HG03175 (cell line): ENCODE results near the gene RBAK.
"Not testable (repeated sequence)": the region's sequence is repeated elsewhere in the genome, so short reads cannot be mapped to it uniquely, and the experiment has no call there.

Source experiments
- ATAC-seq: cut with Tn5 transposase; IDR thresholded peaks from one replicate; pipeline ENCODE4 v1.9.1; 2021; ENCODE audit warnings: mild to moderate bottlenecking, moderate library complexity; ENCODE audit not compliant: unreplicated experiment

The RBAK gene

DNA sequence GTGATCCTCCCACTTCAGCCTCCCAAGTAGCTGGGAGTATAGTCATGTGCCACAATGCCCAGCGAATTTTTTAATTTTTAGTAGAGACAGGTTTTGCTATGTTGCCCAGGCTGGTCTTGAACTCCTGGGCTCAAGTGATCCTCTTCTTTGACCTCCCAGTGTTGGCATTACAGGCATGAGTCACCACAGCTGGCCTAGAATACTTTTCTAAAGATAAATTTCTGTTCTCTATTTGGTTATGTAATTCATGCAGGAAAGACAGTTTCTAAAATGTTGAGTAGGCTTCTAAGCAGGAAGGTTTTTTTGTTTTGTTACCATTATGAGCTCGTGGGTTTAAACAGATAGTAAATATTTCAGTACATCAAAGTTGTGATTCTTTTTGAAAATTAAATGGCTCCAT is 5.0 kb downstream of the RBAK start:
- ATAC-seq, result no peak

DNA sequence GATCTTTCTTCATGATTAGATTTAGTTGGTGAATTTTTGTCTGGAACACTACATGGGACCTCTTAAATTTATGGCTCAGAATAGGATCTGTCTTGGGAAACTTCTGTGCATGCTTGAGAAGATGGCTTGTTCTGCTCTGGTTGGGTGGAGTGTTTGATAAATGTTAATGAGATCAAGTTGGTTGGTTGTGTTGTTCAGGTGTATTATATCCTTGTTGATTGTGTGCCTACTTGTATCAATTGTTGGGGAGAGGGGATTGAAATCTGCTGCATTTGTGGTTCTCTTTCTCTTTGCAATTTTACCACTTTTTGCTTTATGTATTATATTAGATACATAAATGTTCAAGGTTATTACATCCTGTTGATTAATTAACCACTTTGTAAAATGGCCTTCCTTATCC is 6.1 kb downstream of the RBAK start:
- ATAC-seq, result not testable (repeated sequence)

- no peak for ATAC-seq
Measured at GRCh38 chr7:5053175-5053574, 7.5 kb downstream of the RBAK start.

DNA sequence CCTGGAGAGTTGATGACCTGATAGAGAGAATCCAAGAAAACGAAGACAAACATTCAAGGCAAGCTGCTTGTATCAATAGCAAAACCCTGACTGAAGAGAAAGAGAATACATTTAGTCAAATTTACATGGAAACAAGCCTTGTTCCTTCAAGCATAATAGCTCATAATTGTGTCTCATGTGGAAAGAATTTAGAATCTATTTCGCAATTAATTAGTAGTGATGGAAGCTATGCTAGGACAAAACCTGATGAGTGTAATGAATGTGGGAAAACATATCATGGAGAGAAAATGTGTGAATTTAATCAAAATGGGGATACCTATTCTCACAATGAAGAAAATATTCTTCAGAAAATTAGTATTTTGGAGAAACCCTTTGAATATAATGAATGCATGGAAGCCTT is 18.0 kb downstream of the RBAK start:
- ATAC-seq, result no peak

DNA sequence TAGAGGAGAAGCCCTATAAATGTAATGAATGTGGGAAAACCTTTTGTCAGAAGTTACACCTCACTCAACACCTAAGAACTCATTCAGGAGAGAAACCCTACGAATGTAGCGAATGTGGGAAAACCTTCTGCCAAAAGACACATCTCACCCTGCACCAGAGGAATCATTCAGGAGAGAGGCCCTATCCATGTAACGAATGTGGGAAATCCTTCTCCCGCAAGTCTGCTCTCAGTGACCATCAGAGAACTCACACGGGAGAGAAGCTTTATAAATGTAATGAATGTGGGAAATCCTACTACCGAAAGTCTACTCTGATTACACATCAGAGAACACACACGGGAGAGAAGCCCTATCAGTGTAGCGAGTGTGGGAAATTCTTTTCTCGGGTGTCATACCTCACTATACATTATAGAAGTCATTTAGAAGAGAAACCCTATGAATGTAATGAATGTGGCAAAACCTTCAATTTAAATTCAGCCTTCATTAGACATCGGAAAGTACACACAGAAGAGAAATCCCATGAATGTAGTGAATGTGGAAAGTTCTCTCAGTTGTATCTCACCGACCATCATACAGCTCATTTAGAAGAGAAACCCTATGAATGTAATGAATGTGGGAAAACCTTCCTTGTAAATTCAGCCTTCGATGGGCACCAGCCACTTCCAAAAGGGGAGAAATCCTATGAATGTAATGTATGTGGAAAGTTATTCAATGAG is 18.9 kb downstream of the RBAK start:
- ATAC-seq, result no peak

- ATAC-seq, result no peak
Measured at GRCh38 chr7:5065107-5065407, 19.4 kb downstream of the RBAK start.

GRCh38 chr7:5068521-5068920 is 22.9 kb downstream of the RBAK start:
- no peak for ATAC-seq

- no peak for ATAC-seq
Measured at GRCh38 chr7:5070206-5070605, 24.5 kb downstream of the RBAK start.

GRCh38 chr7:5075187-5075586 is 29.5 kb downstream of the RBAK start:
- ATAC-seq, result not testable (repeated sequence)

DNA sequence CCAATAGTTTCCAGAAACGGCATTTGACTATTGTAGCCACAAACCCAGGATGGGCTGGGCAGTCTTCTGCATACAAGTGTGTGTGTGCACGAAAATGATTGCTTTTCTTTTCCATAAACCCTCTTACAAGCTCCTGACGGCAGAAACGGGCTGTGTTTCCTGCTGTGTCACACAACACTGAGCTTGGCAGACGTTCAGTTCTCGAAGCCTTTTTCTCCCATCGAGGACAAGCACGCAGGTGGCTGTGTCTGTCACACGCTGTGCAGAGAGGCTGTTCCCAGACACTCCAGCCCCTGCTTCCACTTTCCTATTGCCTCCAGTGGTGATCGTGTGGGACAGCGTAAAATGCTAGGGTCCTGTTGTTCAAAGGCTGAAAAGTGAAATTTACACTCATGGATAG is 32.1 kb downstream of the RBAK start:
- ATAC-seq, result no peak

DNA sequence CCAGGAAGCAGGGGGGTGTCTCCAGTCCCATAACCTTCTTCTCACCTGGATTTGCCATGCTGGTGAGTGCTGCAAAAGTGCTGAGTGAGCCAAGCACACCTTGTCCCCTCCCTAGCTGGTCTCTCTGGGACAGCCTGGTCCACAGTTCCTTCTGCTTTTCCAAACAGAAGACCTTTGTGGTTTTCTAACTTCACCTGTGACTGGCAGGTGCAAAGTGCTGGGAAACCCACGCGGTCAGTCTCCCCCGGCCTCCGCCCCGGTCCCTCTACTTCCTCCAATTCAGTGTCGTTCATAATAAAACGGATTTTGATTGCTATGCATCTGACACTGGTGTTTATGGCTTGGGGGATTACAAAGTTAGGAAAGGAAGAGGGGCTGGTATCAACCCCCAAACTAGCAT is 37.1 kb downstream of the RBAK start:
- no peak for ATAC-seq

DNA sequence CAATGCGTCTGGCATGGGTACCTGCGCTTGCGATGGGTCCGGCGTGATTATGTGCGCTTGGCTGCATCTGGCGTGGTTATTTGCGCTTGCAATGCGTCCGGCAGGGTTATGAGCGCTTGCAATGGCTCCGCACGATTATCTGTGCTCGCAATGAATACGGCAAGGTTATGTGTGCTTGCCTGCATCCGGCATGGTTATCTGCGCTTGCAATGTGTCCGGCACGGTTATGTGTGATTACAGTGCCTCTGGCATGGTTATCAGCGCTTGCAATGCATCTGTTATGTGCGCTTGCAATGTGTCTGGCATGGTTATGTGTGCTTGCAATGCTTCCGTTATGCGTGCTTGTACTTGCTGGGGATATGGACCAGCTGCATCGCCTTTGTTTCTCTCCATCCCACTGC is 37.7 kb downstream of the RBAK start:
- ATAC-seq, result no peak

DNA sequence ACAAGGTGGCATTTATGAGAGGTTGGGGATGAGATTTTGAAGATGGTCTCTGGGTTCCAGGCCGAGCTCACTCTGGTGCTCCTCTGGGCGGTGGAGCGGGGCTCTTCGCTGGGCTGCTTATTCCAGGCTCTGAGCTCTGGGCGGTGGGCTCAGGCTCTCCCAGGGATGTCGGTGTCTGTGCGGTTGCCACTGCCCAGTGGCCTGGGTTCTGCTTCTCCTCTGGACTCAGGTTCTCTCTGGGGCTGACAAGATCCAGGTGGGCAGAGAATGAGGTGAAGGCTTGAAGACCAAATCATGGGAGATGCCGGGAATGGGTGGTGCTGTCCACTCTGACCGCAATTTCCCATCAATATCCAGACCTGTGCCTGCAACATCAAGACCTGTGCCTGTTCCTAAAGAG is 40.6 kb downstream of the RBAK start:
- no peak for ATAC-seq

DNA sequence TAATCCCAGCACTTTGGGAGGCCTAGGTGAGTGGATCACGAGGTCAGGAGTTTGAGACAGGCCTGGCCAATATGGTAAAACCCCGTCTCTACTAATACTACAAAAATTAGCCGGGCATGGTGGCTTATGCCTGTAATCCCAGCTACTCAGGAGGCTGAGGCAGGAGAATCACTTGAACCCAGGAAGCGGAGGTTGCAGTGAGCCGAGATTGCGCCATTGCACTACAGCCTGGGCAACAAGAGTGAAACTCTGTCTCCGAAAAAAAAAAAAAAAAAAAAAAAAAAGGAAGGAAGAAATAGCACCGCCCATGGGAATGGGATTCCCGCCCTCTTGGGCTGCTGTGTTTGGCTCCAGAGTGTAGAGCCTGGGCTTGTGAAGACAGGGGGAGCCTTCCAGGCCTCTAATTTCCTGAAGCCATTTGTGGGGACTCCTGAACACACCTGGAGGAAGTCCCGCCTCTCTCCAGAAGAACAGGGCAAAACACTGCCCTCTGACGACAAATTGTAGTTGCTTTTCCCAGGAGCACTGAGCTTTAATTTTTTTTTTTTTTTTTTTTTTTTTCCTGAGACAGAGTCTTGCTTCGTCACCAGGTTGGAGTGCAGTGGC is 42.7 kb downstream of the RBAK start:
- ATAC-seq, result not testable (repeated sequence)

- no peak for ATAC-seq
Measured at GRCh38 chr7:5088906-5089305, 43.2 kb downstream of the RBAK start.

- no peak for ATAC-seq
Measured at GRCh38 chr7:5093948-5094347, 48.3 kb downstream of the RBAK start.

- ATAC-seq, result no peak
Measured at GRCh38 chr7:5094641-5095040, 49.0 kb downstream of the RBAK start.

DNA sequence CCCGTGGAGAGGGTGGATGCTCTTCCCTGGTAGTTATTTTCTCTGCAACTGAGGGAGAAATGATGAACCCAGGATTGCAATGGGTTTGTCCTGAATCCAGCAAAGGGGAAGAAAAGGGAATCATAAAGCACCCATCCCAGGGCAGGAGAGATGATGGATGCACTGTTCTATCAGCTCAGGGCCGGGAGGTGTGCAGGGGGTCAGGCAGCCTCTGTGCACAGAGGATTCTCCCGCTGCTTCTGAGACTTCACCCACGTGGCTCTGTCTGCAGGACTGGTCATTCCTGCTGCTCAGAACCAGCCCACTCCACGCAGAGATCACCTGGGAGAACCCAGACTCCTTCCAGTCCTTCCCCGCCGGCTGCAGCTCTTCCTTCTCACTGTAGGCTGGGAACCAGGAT is 70.7 kb downstream of the RBAK start:
- no peak for ATAC-seq

- ATAC-seq, result no peak
Measured at GRCh38 chr7:5117095-5117970, 71.7 kb downstream of the RBAK start.
